ENCODE results near the gene PKM. TPM values are rescaled to one million over a fixed set of nuclear protein-coding genes. Genes with fewer than 3 reads are reported as not detected.

PKM gene
- 1,635 and 2,242 TPM in 2 replicates for total RNA-seq

DNA sequence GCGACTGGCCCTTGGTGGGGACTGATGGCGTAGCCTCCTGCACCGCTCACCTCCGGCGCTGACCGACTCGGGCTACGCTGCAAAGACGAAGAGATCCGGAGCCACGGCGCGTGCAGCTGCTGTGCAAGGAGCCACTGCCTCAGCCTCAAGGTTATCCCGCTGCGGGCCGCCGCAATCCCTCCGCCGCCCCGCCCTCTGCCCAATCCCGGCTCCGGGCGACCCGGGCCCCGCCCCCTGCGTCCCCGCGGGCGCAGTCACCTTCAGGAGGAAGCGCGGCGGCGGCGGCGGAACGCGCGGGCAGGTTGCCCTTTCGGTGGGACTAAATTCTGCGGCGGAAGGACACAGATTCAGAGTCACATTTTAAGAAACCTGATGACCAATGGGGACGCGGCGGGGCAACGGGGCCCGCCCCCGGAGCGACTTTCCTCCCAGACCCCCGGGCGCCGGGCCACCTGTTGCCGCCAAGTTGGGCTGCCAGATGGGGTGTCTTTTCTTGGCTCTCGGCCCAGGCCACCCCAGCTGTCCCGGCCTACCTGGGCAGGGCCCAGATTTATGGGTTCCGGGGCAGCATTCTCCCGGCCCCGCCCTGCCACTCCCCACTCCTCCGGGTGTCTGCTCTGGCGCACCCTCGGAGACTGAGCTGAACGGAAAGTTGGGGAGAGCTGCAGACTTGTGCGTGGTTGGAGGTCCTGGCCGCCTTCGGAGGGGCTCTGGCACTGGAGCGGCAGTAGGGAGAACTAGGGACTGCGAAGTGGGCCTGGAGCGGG lies at the start of gene PKM:
Gene PKM (minus strand): TSS at position 125 of the 767 bp plus-strand sequence. CDS start 12,093 bp downstream, outside the sequence.

DNA sequence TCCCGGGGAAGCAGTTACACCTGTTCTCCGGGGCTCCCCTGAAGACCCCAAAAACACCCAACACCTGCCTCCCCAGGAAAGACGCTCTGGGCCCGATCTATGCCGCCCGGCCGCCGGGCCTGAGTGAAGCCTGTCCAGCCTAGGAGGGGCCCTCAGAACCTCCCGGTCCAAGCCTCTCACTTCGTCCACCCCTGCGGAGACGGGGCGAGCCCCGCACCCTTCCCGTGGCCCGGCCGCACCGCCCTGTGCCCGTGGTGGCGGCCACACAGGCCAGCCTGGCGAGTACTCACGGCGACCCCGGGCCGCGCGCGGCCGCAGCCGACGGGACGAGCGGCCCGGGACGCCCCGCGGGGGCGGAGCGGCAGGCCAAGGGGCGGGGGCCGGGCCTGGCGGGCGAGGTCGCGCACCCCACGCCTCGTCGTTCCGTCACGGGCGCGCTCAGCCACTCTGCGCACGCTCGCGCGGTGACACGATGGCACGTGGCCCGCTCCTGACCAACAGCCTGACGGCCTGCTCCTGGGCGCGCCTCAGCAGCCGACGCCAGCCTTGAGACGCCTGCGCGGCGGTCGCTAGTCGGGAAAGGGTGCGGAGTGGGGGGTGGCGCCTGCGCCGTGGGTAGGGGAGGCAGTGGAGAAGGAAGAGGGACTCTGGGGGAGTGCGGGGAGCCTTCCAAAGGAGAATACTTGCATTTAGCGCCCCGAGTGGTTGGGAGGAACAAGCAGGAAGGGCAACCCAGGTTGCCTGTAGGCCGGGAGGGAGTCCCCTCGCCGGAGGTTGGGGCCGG lies 41.4 kb upstream of the PKM start, which contains the start of gene PARP6:
Gene PARP6 (minus strand): TSS at position 342 of the 784 bp plus-strand sequence. CDS start 5,077 bp downstream, outside the sequence.

DNA sequence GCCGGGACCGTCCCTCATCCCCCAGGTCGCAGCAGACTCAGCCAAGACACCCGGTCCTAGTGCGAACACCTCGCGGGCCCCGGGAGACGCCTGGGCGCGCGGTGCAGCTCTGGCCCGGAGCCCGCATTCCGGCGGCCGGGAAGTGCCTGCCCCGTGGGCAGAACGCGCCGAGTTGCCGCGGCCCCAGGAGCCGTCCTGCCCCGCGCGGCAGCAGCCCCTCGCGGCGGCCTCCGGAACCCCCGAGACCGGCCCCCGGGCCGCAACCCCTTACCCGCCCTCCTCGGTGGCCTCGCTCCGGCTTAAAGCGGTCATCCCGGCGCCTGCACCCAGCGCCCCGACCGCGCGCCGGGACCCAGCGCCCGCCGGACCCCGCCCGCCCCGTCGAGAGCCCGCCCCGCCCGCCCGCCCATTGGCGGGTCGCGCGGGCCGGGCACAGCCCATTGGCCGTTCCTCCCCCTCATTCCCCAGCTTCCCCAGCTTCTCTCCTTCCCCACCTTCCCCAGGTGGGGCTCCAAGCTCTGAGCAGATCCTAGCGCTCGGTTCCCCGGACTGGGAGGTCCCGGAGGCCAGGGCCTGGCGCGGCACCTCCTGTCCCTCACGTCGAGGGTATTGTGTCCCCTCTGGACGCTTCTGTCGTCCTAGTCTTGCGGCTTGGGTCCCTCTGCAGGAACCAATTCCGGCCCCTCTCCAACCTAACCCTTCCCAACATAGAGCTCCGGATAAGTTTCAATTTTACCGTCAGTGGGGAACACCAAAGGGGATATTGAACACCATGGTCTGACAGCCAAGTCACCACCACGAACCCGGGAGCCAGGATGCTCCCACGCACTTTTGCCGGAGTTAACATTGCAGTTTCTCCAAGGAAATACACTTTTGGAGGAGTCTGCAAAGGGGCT lies 33.3 kb downstream of the PKM start, which contains the start of gene GRAMD2A:
Gene GRAMD2A (minus strand): TSS at position 328 of the 896 bp plus-strand sequence.

Other genes with a start within 250 kb of the PKM start
- 30.9 and 44.0 TPM in 2 replicates for gene MYO9A, start 113.0 kb downstream of the PKM start, total RNA-seq
- gene SENP8, start 112.8 kb downstream of the PKM start, total RNA-seq, result 2.0 and 2.3 TPM in 2 replicates
- 0.19 and 0.28 TPM in 2 replicates for gene GRAMD2A, start 33.4 kb downstream of the PKM start, total RNA-seq
- 7.5 and 15.8 TPM in 2 replicates for gene PARP6, start 41.4 kb upstream of the PKM start, total RNA-seq
- gene CELF6, start 89.0 kb upstream of the PKM start, total RNA-seq, result 0.28 TPM in 1 of 2 replicates, not detected in the other
- 22.6 and 70.8 TPM in 2 replicates for gene HEXA, start 144.8 kb upstream of the PKM start, total RNA-seq
- gene TMEM202, start 167.1 kb upstream of the PKM start, total RNA-seq, result not detected in 2 replicates
- 16.3 and 26.1 TPM in 2 replicates for gene ARIH1, start 243.1 kb upstream of the PKM start, total RNA-seq